Endothelial cell (in vitro differentiated cells): Measurements from ENCODE around the gene UNKL. TPM values are rescaled to one million over a fixed set of nuclear protein-coding genes. Genes with fewer than 3 reads are reported as not detected.

Experiments
- DNase-seq: peaks from one replicate; pipeline ENCODE4 v3.0.0; 2021; ENCODE audit warnings: low spot score
- H3K27ac Mint-ChIP-seq: one replicate; pipeline ENCODE4 v1.8.0; 2021; ENCODE audit warnings: mixed read lengths, inconsistent platforms; ENCODE audit not compliant: unreplicated experiment
- H3K27me3 Mint-ChIP-seq: one replicate; pipeline ENCODE4 v1.8.0; 2021; ENCODE audit warnings: mild to moderate bottlenecking, moderate library complexity, mixed read lengths, inconsistent platforms; ENCODE audit not compliant: unreplicated experiment
- H3K36me3 Mint-ChIP-seq: one replicate; pipeline ENCODE4 v1.8.0; 2021; ENCODE audit warnings: mild to moderate bottlenecking, low read depth, mixed read lengths, inconsistent platforms; ENCODE audit not compliant: unreplicated experiment
- H3K4me1 Mint-ChIP-seq: one replicate; pipeline ENCODE4 v1.8.0; 2021; ENCODE audit warnings: mild to moderate bottlenecking, mixed read lengths, inconsistent platforms; ENCODE audit not compliant: unreplicated experiment
- H3K4me3 Mint-ChIP-seq: one replicate; pipeline ENCODE4 v1.8.0; 2021; ENCODE audit warnings: mild to moderate bottlenecking, mixed read lengths, inconsistent platforms; ENCODE audit not compliant: unreplicated experiment
- H3K9me3 Mint-ChIP-seq: one replicate; pipeline ENCODE4 v1.8.0; 2021; ENCODE audit warnings: mixed read lengths, inconsistent platforms; ENCODE audit not compliant: unreplicated experiment
- long read RNA-seq: library from polyadenylated mRNA; unstranded; transcript quantifications from one replicate; pipeline ENCODE4 v2.0.0, GENCODE V29; 2020; ENCODE audit not compliant: unreplicated experiment
- total RNA-seq: library from RNA; stranded (reverse); fragmentation: NEBNext Ultra II Directional; extraction: Animal tissue kit (Norgen Biotek cat#: 25700); gene quantifications from one replicate; pipeline ENCODE4 v1.2.1, GENCODE V29; 2021; ENCODE audit not compliant: unreplicated experiment
- TF ChIP-seq, protein P1 (sequence below): fragments of 200-600 bp; sonication (generic); IDR thresholded peaks from one replicate; pipeline ENCODE4 v1.5.0; 2021; ENCODE audit warnings: antibody characterized with exemption; ENCODE audit not compliant: unreplicated experiment

The UNKL gene, protein sequence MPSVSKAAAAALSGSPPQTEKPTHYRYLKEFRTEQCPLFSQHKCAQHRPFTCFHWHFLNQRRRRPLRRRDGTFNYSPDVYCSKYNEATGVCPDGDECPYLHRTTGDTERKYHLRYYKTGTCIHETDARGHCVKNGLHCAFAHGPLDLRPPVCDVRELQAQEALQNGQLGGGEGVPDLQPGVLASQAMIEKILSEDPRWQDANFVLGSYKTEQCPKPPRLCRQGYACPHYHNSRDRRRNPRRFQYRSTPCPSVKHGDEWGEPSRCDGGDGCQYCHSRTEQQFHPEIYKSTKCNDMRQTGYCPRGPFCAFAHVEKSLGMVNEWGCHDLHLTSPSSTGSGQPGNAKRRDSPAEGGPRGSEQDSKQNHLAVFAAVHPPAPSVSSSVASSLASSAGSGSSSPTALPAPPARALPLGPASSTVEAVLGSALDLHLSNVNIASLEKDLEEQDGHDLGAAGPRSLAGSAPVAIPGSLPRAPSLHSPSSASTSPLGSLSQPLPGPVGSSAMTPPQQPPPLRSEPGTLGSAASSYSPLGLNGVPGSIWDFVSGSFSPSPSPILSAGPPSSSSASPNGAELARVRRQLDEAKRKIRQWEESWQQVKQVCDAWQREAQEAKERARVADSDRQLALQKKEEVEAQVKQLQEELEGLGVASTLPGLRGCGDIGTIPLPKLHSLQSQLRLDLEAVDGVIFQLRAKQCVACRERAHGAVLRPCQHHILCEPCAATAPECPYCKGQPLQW
- total RNA-seq: 30.3 TPM
- long read RNA-seq, partial matches to known transcripts: 1 of 4 reads
- long read RNA-seq, other reads (novel, unspliced or antisense): 2 of 4 reads

GRCh38 chr16:1414532-1415260 lies at the start of gene UNKL:
Gene UNKL (minus strand): TSS chr16:1414704. CDS start chr16:1414691, 13 bp downstream.
- Mint-ChIP-seq H3K9me3 (no peaks in the 10 kb centered on the region), H3K27ac (no peak within 1 kb of the TSS), H3K27me3 (no peaks in the 10 kb centered on the region), H3K4me3 (peak within 1 kb of the TSS; percentile 91), H3K4me1 (peaks cover 2% of the 10 kb centered on the region), H3K36me3 (no peaks in the 10 kb centered on the region)
- TF ChIP-seq, protein P1, sequence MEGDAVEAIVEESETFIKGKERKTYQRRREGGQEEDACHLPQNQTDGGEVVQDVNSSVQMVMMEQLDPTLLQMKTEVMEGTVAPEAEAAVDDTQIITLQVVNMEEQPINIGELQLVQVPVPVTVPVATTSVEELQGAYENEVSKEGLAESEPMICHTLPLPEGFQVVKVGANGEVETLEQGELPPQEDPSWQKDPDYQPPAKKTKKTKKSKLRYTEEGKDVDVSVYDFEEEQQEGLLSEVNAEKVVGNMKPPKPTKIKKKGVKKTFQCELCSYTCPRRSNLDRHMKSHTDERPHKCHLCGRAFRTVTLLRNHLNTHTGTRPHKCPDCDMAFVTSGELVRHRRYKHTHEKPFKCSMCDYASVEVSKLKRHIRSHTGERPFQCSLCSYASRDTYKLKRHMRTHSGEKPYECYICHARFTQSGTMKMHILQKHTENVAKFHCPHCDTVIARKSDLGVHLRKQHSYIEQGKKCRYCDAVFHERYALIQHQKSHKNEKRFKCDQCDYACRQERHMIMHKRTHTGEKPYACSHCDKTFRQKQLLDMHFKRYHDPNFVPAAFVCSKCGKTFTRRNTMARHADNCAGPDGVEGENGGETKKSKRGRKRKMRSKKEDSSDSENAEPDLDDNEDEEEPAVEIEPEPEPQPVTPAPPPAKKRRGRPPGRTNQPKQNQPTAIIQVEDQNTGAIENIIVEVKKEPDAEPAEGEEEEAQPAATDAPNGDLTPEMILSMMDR: no peak
- peak; percentile 86 for DNase-seq

DNA sequence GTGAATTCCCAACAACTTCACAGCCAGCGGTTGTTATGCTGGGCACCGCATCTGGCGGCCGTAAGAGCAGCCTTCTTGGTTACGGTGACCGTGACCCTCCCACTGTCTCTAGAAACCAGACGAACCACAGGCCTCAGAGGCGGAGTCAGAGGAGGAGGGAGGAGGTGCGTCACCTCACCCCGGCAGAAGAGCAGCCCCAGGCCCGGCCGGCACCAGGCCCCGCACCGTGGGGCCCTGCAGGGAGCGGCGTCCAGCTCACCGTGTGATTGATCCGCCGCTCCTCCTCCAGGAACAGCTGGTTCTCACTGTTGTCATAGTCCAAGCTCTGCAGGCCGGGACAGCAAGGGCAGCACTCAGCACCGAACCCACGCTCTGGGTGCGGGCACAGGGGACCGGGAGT lies 46.6 kb upstream of the UNKL start:
- H3K4me3 Mint-ChIP-seq: no peak overlapping the region
- TF ChIP-seq, protein P1: no peak
- DNase-seq: no peak

GRCh38 chr16:1460602-1461138 lies 46.2 kb upstream of the UNKL start:
- H3K4me3 Mint-ChIP-seq: no peak overlapping the region
- TF ChIP-seq, protein P1: no peak
- no peak for DNase-seq
- H3K27me3 Mint-ChIP-seq: peaks cover 5% of the 10 kb centered on the region
- no peak overlapping the region for H3K27ac Mint-ChIP-seq
- no peaks in the 10 kb centered on the region for H3K9me3 Mint-ChIP-seq
- H3K36me3 Mint-ChIP-seq: peaks cover 7% of the 10 kb centered on the region
- H3K4me1 Mint-ChIP-seq: no peaks in the 10 kb centered on the region

More for the DNA sequence above, 46.6 kb upstream of the UNKL start:
- Mint-ChIP-seq H3K4me1 (no peaks in the 10 kb centered on the region), H3K27ac (no peak overlapping the region), H3K9me3 (no peaks in the 10 kb centered on the region), H3K27me3 (peaks cover 5% of the 10 kb centered on the region), H3K36me3 (peaks cover 7% of the 10 kb centered on the region)

DNA sequence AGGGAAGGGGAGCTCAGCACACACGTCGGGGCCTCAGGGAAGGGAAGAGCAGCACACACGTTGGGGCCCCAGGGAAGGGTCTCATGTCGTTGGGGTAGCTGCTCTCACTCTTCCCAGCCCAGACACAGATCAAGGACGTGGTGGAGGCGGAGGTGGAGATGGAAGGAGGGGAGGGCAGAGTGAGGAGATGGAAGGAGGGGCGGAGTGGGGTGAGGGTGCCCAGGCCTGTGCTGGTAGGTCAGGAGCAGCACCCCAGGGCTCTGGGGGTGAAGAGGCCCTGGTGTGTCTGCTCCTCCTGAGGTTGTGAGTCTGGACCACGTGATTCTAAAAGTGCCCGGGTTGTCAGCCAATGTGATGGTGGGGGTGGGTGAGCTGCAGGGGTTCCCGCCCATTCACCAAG lies 45.5 kb upstream of the UNKL start:
- no peak overlapping the region for H3K4me3 Mint-ChIP-seq
- H3K27me3 Mint-ChIP-seq: peaks cover 5% of the 10 kb centered on the region
- no peak for DNase-seq
- no peaks in the 10 kb centered on the region for H3K9me3 Mint-ChIP-seq
- no peak overlapping the region for H3K27ac Mint-ChIP-seq
- TF ChIP-seq, protein P1: no peak
- no peaks in the 10 kb centered on the region for H3K4me1 Mint-ChIP-seq
- H3K36me3 Mint-ChIP-seq: peaks cover 5% of the 10 kb centered on the region
